B cell (primary cell): ENCODE results near the gene SEC14L5.

Source experiments
- EZH2 ChIP-seq: IDR thresholded peaks from 2 replicates; pipeline ENCODE4 v1.6.1; 2012; ENCODE audit warnings: borderline replicate concordance, low read depth, mild to moderate bottlenecking, moderate library complexity, low read length; ENCODE audit not compliant: insufficient read depth, poor library complexity, severe bottlenecking
- TF ChIP-seq, protein P1 (sequence below): fragments of 200-600 bp; IDR thresholded peaks from one replicate; pipeline ENCODE4 v1.8.0; 2022; ENCODE audit warnings: antibody characterized with exemption, mild to moderate bottlenecking

DNA sequence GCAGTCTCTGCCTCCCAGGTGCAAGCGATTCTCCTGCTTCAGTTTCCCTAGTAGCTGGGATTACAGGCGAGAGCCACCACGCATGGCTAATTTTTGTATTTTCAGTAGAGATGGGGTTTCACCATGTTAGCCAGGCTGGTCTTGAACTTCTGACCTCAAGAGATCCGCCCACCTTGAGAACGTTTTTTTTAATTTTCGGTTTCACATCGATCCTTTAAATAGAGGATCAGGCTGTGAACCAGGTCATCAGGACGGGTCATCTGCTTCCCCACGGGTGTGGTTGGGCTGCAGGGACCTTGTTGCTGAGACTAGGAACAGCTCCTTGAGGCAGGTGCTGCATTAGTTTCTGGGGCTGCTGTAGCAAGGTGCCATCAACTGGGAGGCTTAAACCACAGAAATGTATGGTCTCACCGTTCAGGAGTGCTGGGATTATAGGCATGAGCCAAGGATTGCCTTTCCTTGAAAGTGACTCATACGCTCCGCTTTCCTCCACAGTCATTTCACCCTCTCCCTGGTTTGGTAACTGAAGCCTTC is 83.5 kb downstream of the SEC14L5 start:
- TF ChIP-seq, protein P1, sequence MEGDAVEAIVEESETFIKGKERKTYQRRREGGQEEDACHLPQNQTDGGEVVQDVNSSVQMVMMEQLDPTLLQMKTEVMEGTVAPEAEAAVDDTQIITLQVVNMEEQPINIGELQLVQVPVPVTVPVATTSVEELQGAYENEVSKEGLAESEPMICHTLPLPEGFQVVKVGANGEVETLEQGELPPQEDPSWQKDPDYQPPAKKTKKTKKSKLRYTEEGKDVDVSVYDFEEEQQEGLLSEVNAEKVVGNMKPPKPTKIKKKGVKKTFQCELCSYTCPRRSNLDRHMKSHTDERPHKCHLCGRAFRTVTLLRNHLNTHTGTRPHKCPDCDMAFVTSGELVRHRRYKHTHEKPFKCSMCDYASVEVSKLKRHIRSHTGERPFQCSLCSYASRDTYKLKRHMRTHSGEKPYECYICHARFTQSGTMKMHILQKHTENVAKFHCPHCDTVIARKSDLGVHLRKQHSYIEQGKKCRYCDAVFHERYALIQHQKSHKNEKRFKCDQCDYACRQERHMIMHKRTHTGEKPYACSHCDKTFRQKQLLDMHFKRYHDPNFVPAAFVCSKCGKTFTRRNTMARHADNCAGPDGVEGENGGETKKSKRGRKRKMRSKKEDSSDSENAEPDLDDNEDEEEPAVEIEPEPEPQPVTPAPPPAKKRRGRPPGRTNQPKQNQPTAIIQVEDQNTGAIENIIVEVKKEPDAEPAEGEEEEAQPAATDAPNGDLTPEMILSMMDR, result no peak
- no peak for TF ChIP-seq EZH2
